NCI-H446 (cell line): ENCODE results near the gene PTPRH.

Experiments
- DNase-seq, 2 experiments: peaks; one replicate each; lab custom pipeline; 2025; lab: John Stamatoyannopoulos, UW

The PTPRH gene

DNA sequence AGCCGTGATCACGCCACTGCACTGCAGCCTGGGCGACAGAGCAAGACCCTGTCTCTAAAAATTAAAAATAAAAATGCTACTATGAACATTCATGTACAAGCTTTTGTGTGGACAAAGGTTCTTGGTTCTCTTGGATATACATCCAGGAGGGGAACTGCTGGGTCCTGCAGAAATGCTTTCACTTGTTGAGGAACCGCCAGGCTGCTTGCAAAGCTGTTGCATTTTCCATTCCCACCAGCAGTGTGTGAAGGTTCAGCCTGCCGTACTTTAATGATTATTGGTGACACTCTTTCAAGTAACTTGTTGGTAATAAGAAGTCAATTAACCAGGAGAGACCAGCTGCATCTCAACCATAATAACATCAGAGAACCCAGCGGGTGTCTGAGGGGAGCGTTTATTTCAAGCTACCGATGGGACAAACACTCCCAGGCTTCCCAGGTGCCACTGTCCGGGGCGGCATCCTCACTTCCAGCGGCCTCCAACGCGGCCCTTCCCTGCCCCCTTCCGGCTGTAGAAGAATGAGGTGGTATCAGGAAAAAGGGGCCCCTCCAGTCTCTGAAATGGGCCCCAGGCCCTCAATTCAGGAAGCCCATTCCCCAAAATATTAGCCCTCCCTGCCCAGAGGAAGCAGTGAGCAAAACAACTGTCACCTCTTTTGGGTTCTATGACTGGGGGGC is 76.7 kb downstream of the PTPRH start:
- no peak for DNase-seq

DNA sequence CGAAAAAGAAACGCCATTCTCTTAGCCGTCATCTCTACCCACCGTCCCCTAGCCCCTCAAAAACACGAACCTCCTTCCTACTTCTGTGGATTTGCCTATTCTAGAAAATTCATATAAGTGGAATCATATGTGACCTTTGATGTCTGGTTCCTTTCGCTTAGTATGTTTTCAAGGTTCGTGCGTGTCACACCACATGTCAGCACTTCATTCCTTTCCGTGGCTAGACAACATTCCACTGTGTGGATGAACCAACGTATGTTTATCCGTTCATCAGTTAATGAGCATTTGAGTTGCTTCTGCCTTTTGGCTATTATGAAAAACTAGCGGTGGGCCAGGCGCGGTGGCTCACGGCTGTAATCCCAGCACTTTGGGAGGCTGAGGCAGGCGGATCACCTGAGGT is 77.9 kb downstream of the PTPRH start:
- no peak for DNase-seq
